Liver (tissue), 9 donors: ENCODE results near the gene ANP32A. TPM values are rescaled to one million over a fixed set of nuclear protein-coding genes. Genes with fewer than 3 reads are reported as not detected.

Source experiments
- DNase-seq: peaks from one replicate; pipeline ENCODE4 v3.0.0-alpha.2; 2017; ENCODE audit warnings: low spot score
- H3K27ac ChIP-seq, 2 donors: one replicate each; pipeline ENCODE4 v1.7.0; 2013; ENCODE audit warnings: inconsistent platforms in 2 of 2, low read length in 2 of 2, control low read depth in 1 of 2, low read depth in 1 of 2, mild to moderate bottlenecking in 1 of 2
- H3K27me3 ChIP-seq, 4 donors: one replicate each; pipeline versions ENCODE4 v1.6.1 to v1.7.0; 2013; ENCODE audit warnings: low read length in 3 of 4, inconsistent platforms in 1 of 4, mild to moderate bottlenecking in 1 of 4, moderate library complexity in 1 of 4; ENCODE audit not compliant: control insufficient read depth in 4 of 4, insufficient read depth in 4 of 4
- H3K36me3 ChIP-seq, 4 donors: one replicate each; pipeline versions ENCODE4 v1.6.1 to v1.7.0; 2013; ENCODE audit warnings: low read length in 3 of 4, mild to moderate bottlenecking in 3 of 4, low read depth in 1 of 4, moderate library complexity in 1 of 4; ENCODE audit not compliant: control insufficient read depth in 4 of 4, insufficient read depth in 3 of 4
- H3K4me1 ChIP-seq, 4 donors: one replicate each; pipeline versions ENCODE4 v1.6.1 to v1.7.0; 2013; ENCODE audit warnings: low read length in 3 of 4, mild to moderate bottlenecking in 3 of 4, moderate library complexity in 1 of 4; ENCODE audit not compliant: control insufficient read depth in 4 of 4, insufficient read depth in 4 of 4
- H3K4me3 ChIP-seq, 3 donors: one replicate each; pipeline versions ENCODE4 v1.6.1 to v1.7.0; 2013; ENCODE audit warnings: low read length in 3 of 3, control low read depth in 1 of 3, low read depth in 1 of 3, mild to moderate bottlenecking in 1 of 3
- H3K9ac ChIP-seq, 2 donors: one replicate each; pipeline ENCODE4 v1.7.0; 2013; ENCODE audit warnings: low read length in 2 of 2, mild to moderate bottlenecking in 2 of 2, moderate library complexity in 2 of 2, control low read depth in 1 of 2, low read depth in 1 of 2
- H3K9me3 ChIP-seq, 4 donors: one replicate each; pipeline versions ENCODE4 v1.6.1 to v1.7.0; 2013; ENCODE audit warnings: low read length in 3 of 4; ENCODE audit not compliant: control insufficient read depth in 4 of 4
- EGR1 ChIP-seq, 2 donors: IDR thresholded peaks; 2 replicates each; pipeline ENCODE4 v1.6.1; 2016 to 2018; ENCODE audit warnings: antibody characterized with exemption in 2 of 2, low read depth in 2 of 2
- FOXA1 ChIP-seq: IDR thresholded peaks from 2 replicates; pipeline ENCODE4 v1.6.1; 2016; ENCODE audit warnings: antibody characterized with exemption
- FOXA2 ChIP-seq: IDR thresholded peaks from 2 replicates; pipeline ENCODE4 v1.6.1; 2016; ENCODE audit warnings: antibody characterized with exemption
- GABPA ChIP-seq, 2 donors: IDR thresholded peaks in 1 of 2; conservative IDR thresholded peaks in 1 of 2; 2 replicates each; pipeline ENCODE4 v1.6.1; 2016; ENCODE audit warnings: antibody characterized with exemption in 2 of 2, mild to moderate bottlenecking in 1 of 2, moderate library complexity in 1 of 2
- HNF4A ChIP-seq, 2 donors: conservative IDR thresholded peaks; 2 replicates each; pipeline ENCODE4 v1.6.1; 2016; ENCODE audit warnings: antibody characterized with exemption in 2 of 2, mild to moderate bottlenecking in 2 of 2
- HNF4G ChIP-seq: IDR thresholded peaks from 2 replicates; pipeline ENCODE4 v1.6.1; 2016; ENCODE audit warnings: antibody characterized with exemption
- JUND ChIP-seq, 2 donors: IDR thresholded peaks; 2 replicates each; pipeline ENCODE4 v1.6.1; 2016; ENCODE audit warnings: antibody characterized with exemption in 2 of 2
- NR2F2 ChIP-seq: IDR thresholded peaks from 2 replicates; pipeline ENCODE4 v1.6.1; 2016; ENCODE audit warnings: antibody characterized with exemption
- RAD21 ChIP-seq, 2 donors: IDR thresholded peaks; 2 replicates each; pipeline ENCODE4 v1.6.1; 2016; ENCODE audit warnings: antibody characterized with exemption in 2 of 2, mild to moderate bottlenecking in 2 of 2
- RXRA ChIP-seq, 2 donors: IDR thresholded peaks; 2 replicates each; pipeline ENCODE4 v1.6.1; 2017 to 2018; ENCODE audit warnings: antibody characterized with exemption in 2 of 2, mild to moderate bottlenecking in 1 of 2
- SP1 ChIP-seq: IDR thresholded peaks from 2 replicates; pipeline ENCODE4 v1.6.1; 2018; ENCODE audit warnings: antibody characterized with exemption, mild to moderate bottlenecking
- YY1 ChIP-seq: IDR thresholded peaks from 2 replicates; pipeline ENCODE4 v1.6.1; 2016; ENCODE audit warnings: antibody characterized with exemption, mild to moderate bottlenecking
- WGBS: extraction: QIAGEN DNeasy Blood & Tissue Kit; methylation state at CpG from one replicate; pipeline ENCODE4 v1.1.7; 2013; 5-methylcytosine and 5-hydroxymethylcytosine counted together
- polyA plus RNA-seq, 2 donors: library from polyadenylated mRNA; stranded (reverse) in 1 of 2; unstranded in 1 of 2; fragments of 200-250 nt in 1 of 2; fragments of >200 nt in 1 of 2; fragmentation: Nextera tagmentation in 1 of 2; extraction: Ambion mirVana in 1 of 2; gene quantifications; one replicate each; pipeline versions ENCODE4 v1.2.1 to v1.2.3, GENCODE V29; 2013 to 2015
- total RNA-seq, 2 donors: library from RNA; depleted of rRNA; stranded (reverse); fragments of >200 nt; gene quantifications; one replicate each; pipeline ENCODE4 v1.2.3, GENCODE V29; 2014
- TF ChIP-seq, protein P1 (sequence below): fragments of 150-350 bp; IDR thresholded peaks from 2 replicates; pipeline ENCODE4 v1.5.1; 2017; ENCODE audit warnings: improper control_type of control experiment, low read depth, low read length; ENCODE audit not compliant: missing input control
- TF ChIP-seq, protein P2 (sequence below): IDR thresholded peaks from 2 replicates; pipeline ENCODE4 v1.6.1; 2016; ENCODE audit warnings: antibody characterized with exemption
- TF ChIP-seq, protein P3 (sequence below): IDR thresholded peaks from 2 replicates; pipeline ENCODE4 v1.6.1; 2016; ENCODE audit warnings: antibody characterized with exemption
- TF ChIP-seq, protein P4 (sequence below): IDR thresholded peaks from 2 replicates; pipeline ENCODE4 v1.6.1; 2016; ENCODE audit warnings: antibody characterized with exemption, mild to moderate bottlenecking
- donor health status: healthy.
- donor health status: healthy.
- donor health status: healthy.
- donor health status: healthy.
- donor health status: healthy.

Gene ANP32A
- total and polyA plus RNA-seq, 4 donors: 30.5 to 60.4 (median 39.4) TPM

DNA sequence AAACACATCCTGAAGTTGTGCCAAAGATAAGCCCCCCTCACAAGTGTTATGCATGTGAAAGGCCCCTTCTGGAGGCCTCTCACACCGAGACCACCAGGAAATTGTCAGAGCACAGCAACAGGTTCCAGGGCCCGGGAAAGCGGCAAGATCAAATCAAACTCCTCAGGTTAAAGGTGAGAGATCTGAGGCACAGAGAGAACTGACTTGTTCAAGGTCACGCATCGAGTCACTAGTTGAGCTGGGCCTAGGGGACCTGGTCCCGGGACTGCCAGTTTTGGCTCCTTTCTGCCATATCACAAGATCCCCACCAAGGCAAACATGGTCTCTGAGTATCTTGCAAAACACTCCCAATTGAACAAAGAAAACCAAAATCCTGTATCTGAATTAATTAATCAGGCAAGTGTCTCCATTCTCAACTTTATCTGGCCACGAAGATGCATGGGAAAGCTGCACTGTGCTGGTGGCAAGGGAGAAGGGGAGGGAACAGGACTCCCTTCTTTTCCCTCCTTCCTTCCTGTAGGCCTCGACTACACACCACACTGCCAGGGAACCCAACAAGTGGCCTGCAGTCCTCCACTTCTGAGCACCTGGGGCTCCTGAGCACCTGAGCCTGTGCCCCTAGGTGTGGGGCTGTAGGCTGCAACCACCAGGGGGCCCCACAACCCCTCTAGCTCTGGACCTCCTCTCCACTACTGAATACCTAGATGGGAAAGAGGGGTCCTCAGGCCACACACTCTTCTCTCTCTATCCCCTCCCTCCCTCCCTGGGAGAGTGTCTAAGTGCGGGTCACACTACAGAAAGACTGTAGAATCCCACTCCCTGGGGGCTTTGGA, 37.3 kb downstream of the ANP32A start:
- no peaks in the 10 kb centered on the region for H3K4me1 ChIP-seq
- WGBS: 84% methylated on average over 9 of the region's 9 CpGs

DNA sequence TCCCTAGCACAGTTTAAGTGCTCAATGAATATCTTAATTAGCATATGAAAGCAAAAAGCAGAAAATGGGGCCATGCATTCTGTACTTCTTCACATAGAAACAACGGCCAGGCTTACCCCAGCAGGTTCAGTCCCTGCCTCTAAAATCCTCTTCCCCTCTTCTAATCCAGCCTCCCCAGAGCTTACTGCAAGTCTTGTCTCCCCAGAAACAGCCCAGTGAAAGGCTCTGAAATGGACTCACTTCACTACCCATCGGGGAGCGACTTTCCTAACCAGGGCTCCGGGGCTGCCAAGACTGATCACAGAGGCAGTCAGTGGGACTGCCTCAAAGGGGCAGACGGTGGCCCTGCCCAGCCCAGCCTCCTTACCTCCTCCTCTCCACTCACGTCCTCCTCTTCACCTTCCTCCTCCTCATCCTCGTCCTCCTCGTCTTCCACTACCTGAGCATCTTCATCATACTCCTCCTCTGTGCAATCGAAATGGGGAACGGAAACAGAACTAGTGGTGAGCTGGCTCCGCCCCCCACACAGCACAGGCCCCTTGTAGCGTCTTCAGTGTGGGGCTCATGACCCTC, 38.0 kb downstream of the ANP32A start:
- Histone ChIP-seq H3K4me1 (no peaks in the 10 kb centered on the region), H3K4me3 (no peak overlapping the region), H3K9ac (no peak overlapping the region), H3K27me3 (no peaks in the 10 kb centered on the region), H3K9me3 (no peaks in the 10 kb centered on the region), H3K36me3 (peaks cover 13 to 53% (median 25%) of the 10 kb centered on the region in 4 donors), H3K27ac (peak overlapping the region; percentile 11 to 29)
- 83% methylated on average over 12 of the region's 12 CpGs for WGBS
- DNase-seq: no peak
- no peak for TF ChIP-seq NR2F2
- TF ChIP-seq SP1: no peak
- TF ChIP-seq JUND (IDR thresholded peaks at IDR 0.05): no peak
- no peak for TF ChIP-seq HNF4A (conservative IDR thresholded peaks at IDR 0.05)
- TF ChIP-seq, protein P1, sequence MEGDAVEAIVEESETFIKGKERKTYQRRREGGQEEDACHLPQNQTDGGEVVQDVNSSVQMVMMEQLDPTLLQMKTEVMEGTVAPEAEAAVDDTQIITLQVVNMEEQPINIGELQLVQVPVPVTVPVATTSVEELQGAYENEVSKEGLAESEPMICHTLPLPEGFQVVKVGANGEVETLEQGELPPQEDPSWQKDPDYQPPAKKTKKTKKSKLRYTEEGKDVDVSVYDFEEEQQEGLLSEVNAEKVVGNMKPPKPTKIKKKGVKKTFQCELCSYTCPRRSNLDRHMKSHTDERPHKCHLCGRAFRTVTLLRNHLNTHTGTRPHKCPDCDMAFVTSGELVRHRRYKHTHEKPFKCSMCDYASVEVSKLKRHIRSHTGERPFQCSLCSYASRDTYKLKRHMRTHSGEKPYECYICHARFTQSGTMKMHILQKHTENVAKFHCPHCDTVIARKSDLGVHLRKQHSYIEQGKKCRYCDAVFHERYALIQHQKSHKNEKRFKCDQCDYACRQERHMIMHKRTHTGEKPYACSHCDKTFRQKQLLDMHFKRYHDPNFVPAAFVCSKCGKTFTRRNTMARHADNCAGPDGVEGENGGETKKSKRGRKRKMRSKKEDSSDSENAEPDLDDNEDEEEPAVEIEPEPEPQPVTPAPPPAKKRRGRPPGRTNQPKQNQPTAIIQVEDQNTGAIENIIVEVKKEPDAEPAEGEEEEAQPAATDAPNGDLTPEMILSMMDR: no peak
- no peak for TF ChIP-seq RXRA (IDR thresholded peaks at IDR 0.05)
- TF ChIP-seq, protein P2, sequence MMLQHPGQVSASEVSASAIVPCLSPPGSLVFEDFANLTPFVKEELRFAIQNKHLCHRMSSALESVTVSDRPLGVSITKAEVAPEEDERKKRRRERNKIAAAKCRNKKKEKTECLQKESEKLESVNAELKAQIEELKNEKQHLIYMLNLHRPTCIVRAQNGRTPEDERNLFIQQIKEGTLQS: no peak
- TF ChIP-seq RAD21 (IDR thresholded peaks at IDR 0.05): no peak
- no peak for TF ChIP-seq FOXA1
- TF ChIP-seq YY1: no peak
- no peak for TF ChIP-seq HNF4G
- TF ChIP-seq, protein P3, sequence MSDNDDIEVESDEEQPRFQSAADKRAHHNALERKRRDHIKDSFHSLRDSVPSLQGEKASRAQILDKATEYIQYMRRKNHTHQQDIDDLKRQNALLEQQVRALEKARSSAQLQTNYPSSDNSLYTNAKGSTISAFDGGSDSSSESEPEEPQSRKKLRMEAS: no peak
- no peak for TF ChIP-seq GABPA (IDR thresholded peaks at IDR 0.05 in 1 of 2, conservative IDR thresholded peaks at IDR 0.05 in 1 of 2)
- TF ChIP-seq EGR1 (IDR thresholded peaks at IDR 0.05; ENCODE audit: low read depth in 2 of 2): no peak

More for the DNA sequence above, 37.3 kb downstream of the ANP32A start:
- Histone ChIP-seq H3K9ac (no peak overlapping the region), H3K4me3 (no peak overlapping the region), H3K9me3 (no peaks in the 10 kb centered on the region), H3K27ac (no peak overlapping the region), H3K27me3 (no peaks in the 10 kb centered on the region), H3K36me3 (peaks cover 13 to 48% (median 23%) of the 10 kb centered on the region in 4 donors)
- peak; percentile 74 for DNase-seq
- TF ChIP-seq, protein P2: no peak
- peak; percentile 83 to 87 for TF ChIP-seq RAD21 (IDR thresholded peaks at IDR 0.05)
- TF ChIP-seq, protein P1: peak; percentile 62
- TF ChIP-seq, protein P4, sequence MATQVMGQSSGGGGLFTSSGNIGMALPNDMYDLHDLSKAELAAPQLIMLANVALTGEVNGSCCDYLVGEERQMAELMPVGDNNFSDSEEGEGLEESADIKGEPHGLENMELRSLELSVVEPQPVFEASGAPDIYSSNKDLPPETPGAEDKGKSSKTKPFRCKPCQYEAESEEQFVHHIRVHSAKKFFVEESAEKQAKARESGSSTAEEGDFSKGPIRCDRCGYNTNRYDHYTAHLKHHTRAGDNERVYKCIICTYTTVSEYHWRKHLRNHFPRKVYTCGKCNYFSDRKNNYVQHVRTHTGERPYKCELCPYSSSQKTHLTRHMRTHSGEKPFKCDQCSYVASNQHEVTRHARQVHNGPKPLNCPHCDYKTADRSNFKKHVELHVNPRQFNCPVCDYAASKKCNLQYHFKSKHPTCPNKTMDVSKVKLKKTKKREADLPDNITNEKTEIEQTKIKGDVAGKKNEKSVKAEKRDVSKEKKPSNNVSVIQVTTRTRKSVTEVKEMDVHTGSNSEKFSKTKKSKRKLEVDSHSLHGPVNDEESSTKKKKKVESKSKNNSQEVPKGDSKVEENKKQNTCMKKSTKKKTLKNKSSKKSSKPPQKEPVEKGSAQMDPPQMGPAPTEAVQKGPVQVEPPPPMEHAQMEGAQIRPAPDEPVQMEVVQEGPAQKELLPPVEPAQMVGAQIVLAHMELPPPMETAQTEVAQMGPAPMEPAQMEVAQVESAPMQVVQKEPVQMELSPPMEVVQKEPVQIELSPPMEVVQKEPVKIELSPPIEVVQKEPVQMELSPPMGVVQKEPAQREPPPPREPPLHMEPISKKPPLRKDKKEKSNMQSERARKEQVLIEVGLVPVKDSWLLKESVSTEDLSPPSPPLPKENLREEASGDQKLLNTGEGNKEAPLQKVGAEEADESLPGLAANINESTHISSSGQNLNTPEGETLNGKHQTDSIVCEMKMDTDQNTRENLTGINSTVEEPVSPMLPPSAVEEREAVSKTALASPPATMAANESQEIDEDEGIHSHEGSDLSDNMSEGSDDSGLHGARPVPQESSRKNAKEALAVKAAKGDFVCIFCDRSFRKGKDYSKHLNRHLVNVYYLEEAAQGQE: no peak
- TF ChIP-seq HNF4G: no peak
- no peak for TF ChIP-seq EGR1 (IDR thresholded peaks at IDR 0.05; ENCODE audit: low read depth in 2 of 2)
- no peak for TF ChIP-seq FOXA2
- TF ChIP-seq YY1: no peak
